HepG2 (cell line): Measurements from ENCODE around the gene ZSCAN21. TPM values are rescaled to one million over a fixed set of nuclear protein-coding genes. Genes with fewer than 3 reads are reported as not detected.

Experiments used
- ATF2 ChIP-seq: sonication (generic); formaldehyde crosslinking; IDR thresholded peaks from 2 replicates; pipeline ENCODE4 v1.4.0; 2020; ENCODE audit warnings: missing genetic modification reagents
- GATA4 ChIP-seq: sonication (generic); IDR thresholded peaks from 2 replicates; pipeline ENCODE4 v1.6.1; 2016; ENCODE audit warnings: antibody characterized with exemption, low read depth, borderline replicate concordance
- GLMP ChIP-seq: sonication (generic); formaldehyde crosslinking; IDR thresholded peaks from 2 replicates; pipeline ENCODE4 v1.9.0; 2021; ENCODE audit warnings: missing genetic modification reagents, mild to moderate bottlenecking, borderline replicate concordance
- KLF16 ChIP-seq, 2 experiments: sonication (generic) in 1 of 2; formaldehyde crosslinking in 1 of 2; IDR thresholded peaks; 2 replicates each; pipeline versions ENCODE4 v1.6.1 to v1.8.0; 2016 to 2023; ENCODE audit warnings: missing genetic modification reagents in 2 of 2, missing compliant biosample characterization in 1 of 2
- MTF1 ChIP-seq: sonication (generic); formaldehyde crosslinking; IDR thresholded peaks from 2 replicates; pipeline ENCODE4 v1.5.0; 2020; ENCODE audit warnings: missing genetic modification reagents
- NFYB ChIP-seq: sonication (generic); formaldehyde crosslinking; IDR thresholded peaks from 2 replicates; pipeline ENCODE4 v1.4.0; 2020; ENCODE audit warnings: missing genetic modification reagents
- PPARG ChIP-seq: conservative IDR thresholded peaks from 2 replicates; pipeline ENCODE4 v1.6.1; 2016; ENCODE audit warnings: missing biosample characterization, missing genetic modification reagents
- RBAK ChIP-seq: sonication (generic); formaldehyde crosslinking; IDR thresholded peaks from 2 replicates; pipeline ENCODE4 v1.5.1; 2020; ENCODE audit warnings: mild to moderate bottlenecking, missing genetic modification reagents
- SMAD1 ChIP-seq: sonication (generic); formaldehyde crosslinking; IDR thresholded peaks from 2 replicates; pipeline ENCODE4 v1.4.0; 2020; ENCODE audit warnings: missing genetic modification reagents, low read depth, mild to moderate bottlenecking, borderline replicate concordance
- SP5 ChIP-seq: IDR thresholded peaks from 2 replicates; pipeline ENCODE4 v1.6.1; 2016; ENCODE audit warnings: low read depth, borderline replicate concordance
- ZFP41 ChIP-seq: sonication (generic); formaldehyde crosslinking; IDR thresholded peaks from 2 replicates; pipeline ENCODE4 v1.4.0; 2020; ENCODE audit warnings: mild to moderate bottlenecking, missing genetic modification reagents, borderline replicate concordance
- ZFX ChIP-seq: sonication (generic); formaldehyde crosslinking; IDR thresholded peaks from 2 replicates; pipeline ENCODE4 v1.4.0; 2020; ENCODE audit warnings: mild to moderate bottlenecking, low read depth, missing genetic modification reagents, moderate library complexity
- ZNF18 ChIP-seq: sonication (generic); formaldehyde crosslinking; IDR thresholded peaks from 2 replicates; pipeline ENCODE4 v1.8.0; 2022; ENCODE audit warnings: mild to moderate bottlenecking, missing genetic modification reagents; ENCODE audit not compliant: insufficient replicate concordance
- ZNF24 ChIP-seq: fragments of 450-650 bp; IDR thresholded peaks from 2 replicates; pipeline ENCODE4 v1.6.1; 2017; ENCODE audit warnings: antibody characterized with exemption, mild to moderate bottlenecking
- ZNF343 ChIP-seq: sonication (generic); formaldehyde crosslinking; IDR thresholded peaks from 2 replicates; pipeline ENCODE4 v1.4.0; 2020; ENCODE audit warnings: mild to moderate bottlenecking, missing genetic modification reagents
- ZNF572 ChIP-seq: sonication (generic); formaldehyde crosslinking; IDR thresholded peaks from 2 replicates; pipeline ENCODE4 v1.5.1; 2020; ENCODE audit warnings: mild to moderate bottlenecking, missing genetic modification reagents
- ZNF616 ChIP-seq: sonication (generic); formaldehyde crosslinking; IDR thresholded peaks from 2 replicates; pipeline ENCODE4 v1.5.0; 2020; ENCODE audit warnings: low read depth, mild to moderate bottlenecking, missing genetic modification reagents
- ZNF83 ChIP-seq: sonication (generic); formaldehyde crosslinking; IDR thresholded peaks from 2 replicates; pipeline ENCODE4 v1.4.0; 2020; ENCODE audit warnings: missing genetic modification reagents, mild to moderate bottlenecking, borderline replicate concordance
- polyA plus RNA-seq, 8 experiments: library from polyadenylated mRNA; depleted of rRNA in 3 of 8; stranded (reverse) in 7 of 8; unstranded in 1 of 8; fragments of >200 nt; fragmentation: Illumina TruSeq in 4 of 8; extraction: Trizol in 4 of 8; gene quantifications; 2 replicates each; pipeline versions ENCODE4 v1.2.1 to v1.2.3, GENCODE V29; 2011 to 2016; ENCODE audit warnings: low read depth in 4 of 8, missing spikeins in 1 of 8, mixed read lengths in 1 of 8; ENCODE audit not compliant: insufficient read depth in 1 of 8
- total RNA-seq, 5 experiments: library from RNA; depleted of rRNA; stranded (reverse); fragments of >200 nt; fragmentation: Illumina TruSeq; extraction: Trizol; gene quantifications; 2 replicates each; pipeline ENCODE4 v1.2.3, GENCODE V29; 2016; ENCODE audit warnings: low read depth in 1 of 5
- TF ChIP-seq, protein P1 (sequence below): sonication (generic); formaldehyde crosslinking; IDR thresholded peaks from 2 replicates; pipeline ENCODE4 v1.4.0; 2020; ENCODE audit warnings: missing genetic modification reagents, borderline replicate concordance
- TF ChIP-seq, protein P2 (sequence below): IDR thresholded peaks from 2 replicates; pipeline ENCODE4 v1.6.1; 2016; ENCODE audit warnings: low read depth, borderline replicate concordance

Gene ZSCAN21
- total and polyA plus RNA-seq, 2 of the 13 experiments (the other 11 are each of a cell fraction or from before 2014, with no cell fraction given) = 7.0 to 10.0 TPM

DNA sequence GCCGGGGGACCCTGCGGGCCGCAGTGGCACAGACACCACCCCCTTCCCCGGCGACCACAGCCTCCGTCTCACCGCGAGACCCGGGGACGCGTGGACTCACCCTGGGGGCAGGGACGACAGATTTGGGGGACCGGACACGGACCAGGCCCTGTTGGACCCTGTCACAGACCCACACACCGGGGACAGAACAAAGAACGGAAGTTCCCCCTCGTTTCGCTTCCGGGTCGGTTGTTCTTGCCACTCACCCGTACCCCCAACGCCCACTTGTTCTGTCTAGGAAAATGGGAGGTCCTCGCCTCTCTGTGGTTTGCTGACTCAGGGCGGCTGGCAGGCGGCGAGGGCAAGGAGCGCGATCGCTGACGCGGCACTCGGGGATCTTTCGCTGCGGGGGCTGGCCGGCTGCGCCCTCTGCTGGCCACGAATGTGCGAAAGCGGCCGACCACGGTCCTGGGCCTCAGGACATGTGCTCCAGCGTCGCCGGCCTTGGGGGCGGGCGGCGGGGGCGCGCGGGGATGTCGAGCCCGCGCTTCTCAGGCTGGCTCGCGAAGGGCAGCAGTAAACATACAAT, 32.0 kb downstream of the ZSCAN21 start, which contains the start of gene ZNF3 (continued):
- TF ChIP-seq ZNF18 (peak; percentile 55), GLMP (CRISPR knock-in tag) (no peak), NFYB (0 out of 2 replicates have a peak, but pooled peaks have one; percentile 11), ZNF83 (no peak; the same call in 1 of the 2 replicates), KLF16 (CRISPR knock-in tag; IDR thresholded peaks at IDR 0.05) (peak in 1 of 2 experiments; percentile 86; a peak in 2 of 4 replicates), RBAK (CRISPR knock-in tag) (no peak), SMAD1 (peak; percentile 77; the same call in 1 of the 2 replicates), ZNF572 (CRISPR knock-in tag) (peak; percentile 47; the same call in 1 of the 2 replicates), ATF2 (CRISPR knock-in tag) (peak; percentile 85), ZNF24 (no peak), ZFP41 (CRISPR knock-in tag) (peak; percentile 26; the same call in 1 of the 2 replicates), ZFX (CRISPR knock-in tag) (peak; percentile 96), GATA4 (0 out of 2 replicates have a peak, but pooled peaks have one; percentile 23), ZNF616 (CRISPR knock-in tag) (peak; percentile 88), PPARG (CRISPR knock-in tag) (peak; percentile 76; the same call in 1 of the 2 replicates), ZNF343 (CRISPR knock-in tag) (no peak), SP5 (peak; percentile 78), MTF1 (no peak)
- TF ChIP-seq, protein P1, sequence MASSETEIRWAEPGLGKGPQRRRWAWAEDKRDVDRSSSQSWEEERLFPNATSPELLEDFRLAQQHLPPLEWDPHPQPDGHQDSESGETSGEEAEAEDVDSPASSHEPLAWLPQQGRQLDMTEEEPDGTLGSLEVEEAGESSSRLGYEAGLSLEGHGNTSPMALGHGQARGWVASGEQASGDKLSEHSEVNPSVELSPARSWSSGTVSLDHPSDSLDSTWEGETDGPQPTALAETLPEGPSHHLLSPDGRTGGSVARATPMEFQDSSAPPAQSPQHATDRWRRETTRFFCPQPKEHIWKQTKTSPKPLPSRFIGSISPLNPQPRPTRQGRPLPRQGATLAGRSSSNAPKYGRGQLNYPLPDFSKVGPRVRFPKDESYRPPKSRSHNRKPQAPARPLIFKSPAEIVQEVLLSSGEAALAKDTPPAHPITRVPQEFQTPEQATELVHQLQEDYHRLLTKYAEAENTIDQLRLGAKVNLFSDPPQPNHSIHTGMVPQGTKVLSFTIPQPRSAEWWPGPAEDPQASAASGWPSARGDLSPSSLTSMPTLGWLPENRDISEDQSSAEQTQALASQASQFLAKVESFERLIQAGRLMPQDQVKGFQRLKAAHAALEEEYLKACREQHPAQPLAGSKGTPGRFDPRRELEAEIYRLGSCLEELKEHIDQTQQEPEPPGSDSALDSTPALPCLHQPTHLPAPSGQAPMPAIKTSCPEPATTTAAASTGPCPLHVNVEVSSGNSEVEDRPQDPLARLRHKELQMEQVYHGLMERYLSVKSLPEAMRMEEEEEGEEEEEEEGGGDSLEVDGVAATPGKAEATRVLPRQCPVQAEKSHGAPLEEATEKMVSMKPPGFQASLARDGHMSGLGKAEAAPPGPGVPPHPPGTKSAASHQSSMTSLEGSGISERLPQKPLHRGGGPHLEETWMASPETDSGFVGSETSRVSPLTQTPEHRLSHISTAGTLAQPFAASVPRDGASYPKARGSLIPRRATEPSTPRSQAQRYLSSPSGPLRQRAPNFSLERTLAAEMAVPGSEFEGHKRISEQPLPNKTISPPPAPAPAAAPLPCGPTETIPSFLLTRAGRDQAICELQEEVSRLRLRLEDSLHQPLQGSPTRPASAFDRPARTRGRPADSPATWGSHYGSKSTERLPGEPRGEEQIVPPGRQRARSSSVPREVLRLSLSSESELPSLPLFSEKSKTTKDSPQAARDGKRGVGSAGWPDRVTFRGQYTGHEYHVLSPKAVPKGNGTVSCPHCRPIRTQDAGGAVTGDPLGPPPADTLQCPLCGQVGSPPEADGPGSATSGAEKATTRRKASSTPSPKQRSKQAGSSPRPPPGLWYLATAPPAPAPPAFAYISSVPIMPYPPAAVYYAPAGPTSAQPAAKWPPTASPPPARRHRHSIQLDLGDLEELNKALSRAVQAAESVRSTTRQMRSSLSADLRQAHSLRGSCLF (CRISPR knock-in tag) = no peak
- TF ChIP-seq, protein P2, sequence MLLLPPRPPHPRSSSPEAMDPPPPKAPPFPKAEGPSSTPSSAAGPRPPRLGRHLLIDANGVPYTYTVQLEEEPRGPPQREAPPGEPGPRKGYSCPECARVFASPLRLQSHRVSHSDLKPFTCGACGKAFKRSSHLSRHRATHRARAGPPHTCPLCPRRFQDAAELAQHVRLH (CRISPR knock-in tag) = peak; percentile 91; the same call in 1 of the 2 replicates
